T-helper 17 cell (primary cell): ENCODE data around the gene ECM1. TPM values are rescaled to one million over a fixed set of nuclear protein-coding genes. Genes with fewer than 3 reads are reported as not detected.

ENCODE experiments used
- ATAC-seq: fragments of 150-1000 bp; cut with Tn5 transposase; 2 replicates; pipeline ENCODE4 v1.10.0; 2021; ENCODE audit warnings: mild to moderate bottlenecking, moderate library complexity
- DNase-seq, 3 donors: peaks; one replicate each; pipeline versions ENCODE4 v3.0.0 to v3.0.0-alpha.2; 2020 to 2021
- H3K9me3 ChIP-seq: one replicate; pipeline ENCODE4 v1.7.0; 2013; ENCODE audit warnings: low read length, mild to moderate bottlenecking; ENCODE audit not compliant: control insufficient read depth, poor library complexity, severe bottlenecking
- H3K27ac Mint-ChIP-seq: one replicate; pipeline ENCODE4 v1.8.0; 2022; ENCODE audit warnings: mild to moderate bottlenecking, moderate library complexity, mixed read lengths
- H3K27me3 Mint-ChIP-seq: one replicate; pipeline ENCODE4 v1.8.0; 2022; ENCODE audit warnings: mixed read lengths
- H3K36me3 Mint-ChIP-seq: one replicate; pipeline ENCODE4 v1.8.0; 2022; ENCODE audit warnings: low read depth, mixed read lengths
- H3K4me1 Mint-ChIP-seq: one replicate; pipeline ENCODE4 v1.8.0; 2022; ENCODE audit warnings: mild to moderate bottlenecking, mixed read lengths
- H3K4me3 Mint-ChIP-seq: one replicate; pipeline ENCODE4 v1.8.0; 2022; ENCODE audit warnings: mild to moderate bottlenecking, moderate library complexity, mixed read lengths
- total RNA-seq, 4 donors: library from RNA in 2 of 4; stranded (reverse) in 2 of 4; gene quantifications; one replicate each; pipeline ENCODE4 v1.2.3 and lab custom pipeline; 2022 to 2026

Gene ECM1
- total RNA-seq, 2 donors from 2014 or later: 0.25 to 0.70 TPM

GRCh38 chr1:150537732-150538684 lies 30.1 kb downstream of the ECM1 start:
- H3K27ac Mint-ChIP-seq: no peak overlapping the region
- no peaks in the 10 kb centered on the region for H3K36me3 Mint-ChIP-seq
- ATAC-seq (no peak), DNase-seq (no peak)
- no peaks in the 10 kb centered on the region for H3K4me1 Mint-ChIP-seq
- H3K9me3 ChIP-seq: no peaks in the 10 kb centered on the region
- H3K27me3 Mint-ChIP-seq: peaks cover 18% of the 10 kb centered on the region
- H3K4me3 Mint-ChIP-seq: no peak overlapping the region

GRCh38 chr1:150543500-150544143 lies 35.7 kb downstream of the ECM1 start:
- Mint-ChIP-seq H3K27ac (no peak overlapping the region), H3K4me3 (no peak overlapping the region), H3K36me3 (no peaks in the 10 kb centered on the region), H3K27me3 (peaks cover 29% of the 10 kb centered on the region), H3K4me1 (peaks cover 3% of the 10 kb centered on the region)
- H3K9me3 ChIP-seq: no peaks in the 10 kb centered on the region
- DNase-seq (no peak), ATAC-seq (no peak)

GRCh38 chr1:150544204-150544603 lies 36.3 kb downstream of the ECM1 start:
- Mint-ChIP-seq H3K27ac (no peak overlapping the region), H3K4me1 (peaks cover 3% of the 10 kb centered on the region), H3K4me3 (no peak overlapping the region), H3K36me3 (no peaks in the 10 kb centered on the region), H3K27me3 (peaks cover 29% of the 10 kb centered on the region)
- DNase-seq (no peak), ATAC-seq (no peak)
- no peaks in the 10 kb centered on the region for H3K9me3 ChIP-seq

- Mint-ChIP-seq H3K27me3 (peaks cover 29% of the 10 kb centered on the region), H3K4me1 (peaks cover 7% of the 10 kb centered on the region), H3K4me3 (no peak overlapping the region), H3K27ac (no peak overlapping the region), H3K36me3 (no peaks in the 10 kb centered on the region)
- DNase-seq (no peak), ATAC-seq (no peak)
- no peaks in the 10 kb centered on the region for H3K9me3 ChIP-seq
These were observed 37.6 kb downstream of the ECM1 start for GRCh38 chr1:150545486-150546032.

GRCh38 chr1:150546294-150546937 lies 38.5 kb downstream of the ECM1 start:
- no peaks in the 10 kb centered on the region for H3K9me3 ChIP-seq
- Mint-ChIP-seq H3K36me3 (no peaks in the 10 kb centered on the region), H3K27me3 (peaks cover 29% of the 10 kb centered on the region), H3K4me3 (no peak overlapping the region), H3K4me1 (peaks cover 10% of the 10 kb centered on the region), H3K27ac (no peak overlapping the region)
- DNase-seq (no peak), ATAC-seq (no peak)

GRCh38 chr1:150548324-150548631 lies 40.4 kb downstream of the ECM1 start:
- H3K9me3 ChIP-seq: no peaks in the 10 kb centered on the region
- ATAC-seq (no peak), DNase-seq (no peak)
- Mint-ChIP-seq H3K4me1 (peaks cover 13% of the 10 kb centered on the region), H3K4me3 (peak overlapping the region; percentile 85), H3K27ac (no peak overlapping the region), H3K27me3 (peaks cover 21% of the 10 kb centered on the region), H3K36me3 (no peaks in the 10 kb centered on the region)

GRCh38 chr1:150548632-150549495 lies 41.0 kb downstream of the ECM1 start, which contains the start of gene ADAMTSL4:
TSS of gene ADAMTSL4 (plus strand) at chr1:150549408. CDS start at chr1:150552289, 2,881 bp downstream.
- Mint-ChIP-seq H3K27ac (no peak within 1 kb of the TSS), H3K27me3 (peaks cover 15% of the 10 kb centered on the region), H3K4me3 (peak within 1 kb of the TSS; percentile 87), H3K4me1 (peaks cover 13% of the 10 kb centered on the region), H3K36me3 (no peaks in the 10 kb centered on the region)
- no peaks in the 10 kb centered on the region for H3K9me3 ChIP-seq
- DNase-seq (no peak), ATAC-seq (peak; percentile 77)

- Mint-ChIP-seq H3K4me3 (peak overlapping the region; percentile 87), H3K4me1 (peaks cover 13% of the 10 kb centered on the region), H3K27ac (no peak overlapping the region), H3K36me3 (no peaks in the 10 kb centered on the region), H3K27me3 (peaks cover 15% of the 10 kb centered on the region)
- DNase-seq (no peak), ATAC-seq (no peak)
- no peaks in the 10 kb centered on the region for H3K9me3 ChIP-seq
These were observed 41.8 kb downstream of the ECM1 start for GRCh38 chr1:150549496-150550221.

- ATAC-seq (no peak), DNase-seq (no peak)
- Mint-ChIP-seq H3K4me3 (peak overlapping the region; percentile 50), H3K27ac (peak overlapping the region; percentile 19), H3K36me3 (no peaks in the 10 kb centered on the region), H3K27me3 (peaks cover 12% of the 10 kb centered on the region), H3K4me1 (peaks cover 13% of the 10 kb centered on the region)
- no peaks in the 10 kb centered on the region for H3K9me3 ChIP-seq
These were observed 42.5 kb downstream of the ECM1 start for GRCh38 chr1:150550222-150551050.

GRCh38 chr1:150551051-150551783 lies 43.3 kb downstream of the ECM1 start:
- no peak for DNase-seq
- no peak for ATAC-seq
- H3K9me3 ChIP-seq: no peaks in the 10 kb centered on the region
- Mint-ChIP-seq H3K27me3 (peaks cover 7% of the 10 kb centered on the region), H3K27ac (peak overlapping the region; percentile 19), H3K4me3 (peak overlapping the region; percentile 39), H3K4me1 (peaks cover 13% of the 10 kb centered on the region), H3K36me3 (no peaks in the 10 kb centered on the region)

GRCh38 chr1:150551784-150552127 lies 43.8 kb downstream of the ECM1 start:
- no peak overlapping the region for H3K4me3 Mint-ChIP-seq
- peaks cover 13% of the 10 kb centered on the region for H3K4me1 Mint-ChIP-seq
- ATAC-seq (no peak), DNase-seq (no peak)
- no peaks in the 10 kb centered on the region for H3K9me3 ChIP-seq
- H3K36me3 Mint-ChIP-seq: no peaks in the 10 kb centered on the region
- H3K27me3 Mint-ChIP-seq: peaks cover 2% of the 10 kb centered on the region
- peak overlapping the region; percentile 19 for H3K27ac Mint-ChIP-seq
